WTC11 (cell line): ENCODE results near the gene CCL16. TPM values are rescaled to one million over a fixed set of nuclear protein-coding genes. Genes with fewer than 3 reads are reported as not detected.

Source experiments
- ATAC-seq: fragments of 200-7000 bp; cut with Tn5 transposase; 2 replicates; pipeline ENCODE4 v1.10.0; 2021; ENCODE audit warnings: mild to moderate bottlenecking, moderate library complexity
- CTCF ChIA-PET: fragments of 300-600 bp; sonication (Branson Sonifier 250); formaldehyde crosslinking; loops from one replicate; lab custom pipeline; 2021; ENCODE audit warnings: antibody characterized with exemption; lab: Charles Lee
- POLR2A ChIA-PET: fragments of 350-600 bp; sonication (Branson Sonifier 250); formaldehyde crosslinking; loops from one replicate; lab custom pipeline; 2021; ENCODE audit warnings: antibody characterized with exemption; lab: Charles Lee
- DNase-seq: peaks from one replicate; pipeline ENCODE4 v3.0.0; 2021; ENCODE audit warnings: low spot score
- H3K27ac Mint-ChIP-seq: 2 replicates; pipeline ENCODE4 v1.8.0; 2021; ENCODE audit warnings: mixed read lengths
- H3K27me3 Mint-ChIP-seq: 2 replicates; pipeline ENCODE4 v1.8.0; 2021; ENCODE audit warnings: low read depth, mild to moderate bottlenecking, moderate library complexity, mixed read lengths
- H3K36me3 Mint-ChIP-seq: 2 replicates; pipeline ENCODE4 v1.8.0; 2021; ENCODE audit warnings: mixed read lengths
- H3K4me1 Mint-ChIP-seq: 2 replicates; pipeline ENCODE4 v1.8.0; 2022; ENCODE audit warnings: mixed read lengths
- H3K4me3 Mint-ChIP-seq: 2 replicates; pipeline ENCODE4 v1.8.0; 2021; ENCODE audit warnings: mild to moderate bottlenecking, moderate library complexity, mixed read lengths
- H3K9me3 Mint-ChIP-seq: 2 replicates; pipeline ENCODE4 v1.8.0; 2021; ENCODE audit warnings: mixed read lengths
- CREB1 ChIP-seq: sonication (generic); formaldehyde crosslinking; IDR thresholded peaks from 2 replicates; pipeline ENCODE4 v1.8.0; 2023; ENCODE audit warnings: mild to moderate bottlenecking, missing genetic modification reagents
- CREM ChIP-seq: sonication (generic); formaldehyde crosslinking; IDR thresholded peaks from 2 replicates; pipeline ENCODE4 v1.8.1; 2022; ENCODE audit warnings: mild to moderate bottlenecking, missing genetic modification reagents, moderate library complexity
- EMX1 ChIP-seq: fragments of 250-450 bp; sonication (Bioruptor Pico); IDR thresholded peaks from 2 replicates; pipeline ENCODE4 v1.8.0; 2021; ENCODE audit warnings: mild to moderate bottlenecking
- JAZF1 ChIP-seq: fragments of 250-450 bp; sonication (Bioruptor Pico); IDR thresholded peaks from 2 replicates; pipeline ENCODE4 v1.9.0; 2021; ENCODE audit warnings: moderate library complexity, mild to moderate bottlenecking, inconsistent platforms
- KAT7 ChIP-seq: sonication (generic); formaldehyde crosslinking; IDR thresholded peaks from 2 replicates; pipeline ENCODE4 v1.8.1; 2023; ENCODE audit warnings: missing genetic modification reagents, mild to moderate bottlenecking, borderline replicate concordance
- NFATC4 ChIP-seq: fragments of 250-450 bp; sonication (Bioruptor Pico); IDR thresholded peaks from 2 replicates; pipeline ENCODE4 v1.9.0; 2021; ENCODE audit warnings: mild to moderate bottlenecking
- NR3C1 ChIP-seq: sonication (generic); formaldehyde crosslinking; conservative IDR thresholded peaks from 2 replicates; pipeline ENCODE4 v1.8.1; 2023; ENCODE audit warnings: low read depth, mild to moderate bottlenecking, missing genetic modification reagents
- OVOL2 ChIP-seq: fragments of 250-450 bp; sonication (Bioruptor Pico); IDR thresholded peaks from 2 replicates; pipeline ENCODE4 v1.9.0; 2021; ENCODE audit warnings: mild to moderate bottlenecking, borderline replicate concordance
- PRRX2 ChIP-seq: fragments of 250-450 bp; sonication (Bioruptor Pico); IDR thresholded peaks from 2 replicates; pipeline ENCODE4 v1.8.0; 2021; ENCODE audit warnings: mild to moderate bottlenecking
- SMAD4 ChIP-seq: sonication (generic); formaldehyde crosslinking; IDR thresholded peaks from 2 replicates; pipeline ENCODE4 v1.8.0; 2022; ENCODE audit warnings: mild to moderate bottlenecking, missing genetic modification reagents
- TCF7 ChIP-seq: sonication (generic); formaldehyde crosslinking; IDR thresholded peaks from 2 replicates; pipeline ENCODE4 v1.8.0; 2022; ENCODE audit warnings: mild to moderate bottlenecking, low read depth, missing genetic modification reagents, moderate library complexity
- ZNF219 ChIP-seq: sonication (generic); formaldehyde crosslinking; IDR thresholded peaks from 2 replicates; pipeline ENCODE4 v1.8.0; 2023; ENCODE audit warnings: missing genetic modification reagents, mild to moderate bottlenecking, borderline replicate concordance
- ZNF232 ChIP-seq: sonication (generic); formaldehyde crosslinking; IDR thresholded peaks from 2 replicates; pipeline ENCODE4 v1.8.0; 2022; ENCODE audit warnings: mild to moderate bottlenecking, missing genetic modification reagents
- ZNF263 ChIP-seq: sonication (generic); formaldehyde crosslinking; IDR thresholded peaks from 2 replicates; pipeline ENCODE4 v1.8.1; 2022; ENCODE audit warnings: low read depth, mild to moderate bottlenecking, moderate library complexity, missing genetic modification reagents
- ZNF671 ChIP-seq: fragments of 250-450 bp; sonication (Bioruptor Pico); IDR thresholded peaks from 2 replicates; pipeline ENCODE4 v1.8.0; 2021; ENCODE audit warnings: mild to moderate bottlenecking
- total RNA-seq: library from RNA; stranded (reverse); gene quantifications from 3 replicates; pipeline ENCODE4 v1.2.3, GENCODE V29; 2021
- TF ChIP-seq, protein P1 (sequence below): sonication (generic); formaldehyde crosslinking; IDR thresholded peaks from 2 replicates; pipeline ENCODE4 v1.8.1; 2023; ENCODE audit warnings: mild to moderate bottlenecking, moderate library complexity, missing genetic modification reagents
- TF ChIP-seq, protein P2 (sequence below): sonication (generic); formaldehyde crosslinking; IDR thresholded peaks from 2 replicates; pipeline ENCODE4 v1.8.1; 2023; ENCODE audit warnings: mild to moderate bottlenecking, missing genetic modification reagents, moderate library complexity
- TF ChIP-seq, protein P3 (sequence below): sonication (generic); formaldehyde crosslinking; IDR thresholded peaks from 2 replicates; pipeline ENCODE4 v1.8.0; 2023; ENCODE audit warnings: missing genetic modification reagents
- TF ChIP-seq, protein P4 (sequence below): sonication (generic); formaldehyde crosslinking; IDR thresholded peaks from 2 replicates; pipeline ENCODE4 v1.8.1; 2023; ENCODE audit warnings: mild to moderate bottlenecking, missing genetic modification reagents
- TF ChIP-seq, protein P5 (sequence below): sonication (generic); formaldehyde crosslinking; IDR thresholded peaks from 2 replicates; pipeline ENCODE4 v1.8.0; 2022; ENCODE audit warnings: missing genetic modification reagents
- TF ChIP-seq, protein P6 (sequence below): sonication (generic); formaldehyde crosslinking; IDR thresholded peaks from 2 replicates; pipeline ENCODE4 v1.8.1; 2022; ENCODE audit warnings: missing genetic modification reagents, borderline replicate concordance
- TF ChIP-seq, protein P7 (sequence below): sonication (generic); formaldehyde crosslinking; IDR thresholded peaks from 2 replicates; pipeline ENCODE4 v1.8.1; 2023; ENCODE audit warnings: mild to moderate bottlenecking, missing genetic modification reagents, moderate library complexity

Gene CCL16
- total RNA-seq, 1 experiment from 2014 or later = not detected

DNA sequence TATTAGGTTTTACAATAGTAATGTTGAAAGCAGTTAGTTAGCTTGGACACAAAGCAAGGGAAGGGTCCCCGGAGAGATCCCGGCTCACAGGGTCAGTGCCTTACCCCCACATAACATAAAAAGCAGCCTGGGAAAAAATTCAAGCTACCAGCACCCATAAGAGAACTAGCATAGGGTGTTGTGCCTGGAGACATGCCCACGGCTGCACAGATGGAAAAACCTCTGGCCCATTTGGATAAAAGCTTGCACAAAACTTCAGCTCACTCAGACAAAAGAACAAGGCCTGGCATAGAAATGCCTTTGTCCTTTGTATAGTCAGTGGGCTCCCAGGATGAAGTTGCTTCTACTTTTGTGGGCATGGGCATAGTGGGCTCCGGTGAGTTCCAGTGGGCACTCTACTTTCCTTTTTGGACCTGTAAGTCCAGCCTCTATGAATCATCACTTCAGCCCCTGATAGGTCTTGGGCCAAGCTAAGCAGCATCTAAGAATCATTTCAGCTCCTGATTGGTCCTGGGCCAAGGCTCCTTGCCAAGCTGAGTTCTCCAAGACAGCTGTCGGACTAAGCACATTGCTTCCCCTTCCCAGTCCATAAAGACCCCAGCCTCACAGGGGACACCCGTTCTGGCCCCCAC is 49.4 kb downstream of the CCL16 start:
- Mint-ChIP-seq H3K4me3 (no peak overlapping the region), H3K36me3 (no peaks in the 10 kb centered on the region), H3K27ac (no peak overlapping the region), H3K9me3 (no peaks in the 10 kb centered on the region), H3K4me1 (peaks cover 25% of the 10 kb centered on the region), H3K27me3 (peaks cover 11% of the 10 kb centered on the region)
- DNase-seq (no peak), ATAC-seq (no peak)
- no peak for TF ChIP-seq ZNF671 (CRISPR knock-in tag)
- no peak for TF ChIP-seq ZNF232 (CRISPR knock-in tag)
- TF ChIP-seq KAT7 (CRISPR knock-in tag) = no peak
- TF ChIP-seq, protein P1, sequence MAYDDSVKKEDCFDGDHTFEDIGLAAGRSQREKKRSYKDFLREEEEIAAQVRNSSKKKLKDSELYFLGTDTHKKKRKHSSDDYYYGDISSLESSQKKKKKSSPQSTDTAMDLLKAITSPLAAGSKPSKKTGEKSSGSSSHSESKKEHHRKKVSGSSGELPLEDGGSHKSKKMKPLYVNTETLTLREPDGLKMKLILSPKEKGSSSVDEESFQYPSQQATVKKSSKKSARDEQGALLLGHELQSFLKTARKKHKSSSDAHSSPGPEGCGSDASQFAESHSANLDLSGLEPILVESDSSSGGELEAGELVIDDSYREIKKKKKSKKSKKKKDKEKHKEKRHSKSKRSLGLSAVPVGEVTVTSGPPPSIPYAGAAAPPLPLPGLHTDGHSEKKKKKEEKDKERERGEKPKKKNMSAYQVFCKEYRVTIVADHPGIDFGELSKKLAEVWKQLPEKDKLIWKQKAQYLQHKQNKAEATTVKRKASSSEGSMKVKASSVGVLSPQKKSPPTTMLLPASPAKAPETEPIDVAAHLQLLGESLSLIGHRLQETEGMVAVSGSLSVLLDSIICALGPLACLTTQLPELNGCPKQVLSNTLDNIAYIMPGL (CRISPR knock-in tag) = no peak
- no peak for TF ChIP-seq EMX1 (CRISPR knock-in tag)
- TF ChIP-seq NFATC4 (CRISPR knock-in tag) = no peak
- TF ChIP-seq OVOL2 = no peak
- TF ChIP-seq PRRX2 (CRISPR knock-in tag) = no peak
- TF ChIP-seq, protein P2, sequence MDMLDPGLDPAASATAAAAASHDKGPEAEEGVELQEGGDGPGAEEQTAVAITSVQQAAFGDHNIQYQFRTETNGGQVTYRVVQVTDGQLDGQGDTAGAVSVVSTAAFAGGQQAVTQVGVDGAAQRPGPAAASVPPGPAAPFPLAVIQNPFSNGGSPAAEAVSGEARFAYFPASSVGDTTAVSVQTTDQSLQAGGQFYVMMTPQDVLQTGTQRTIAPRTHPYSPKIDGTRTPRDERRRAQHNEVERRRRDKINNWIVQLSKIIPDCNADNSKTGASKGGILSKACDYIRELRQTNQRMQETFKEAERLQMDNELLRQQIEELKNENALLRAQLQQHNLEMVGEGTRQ (CRISPR knock-in tag) = no peak
- TF ChIP-seq JAZF1 = no peak
- no peak for TF ChIP-seq NR3C1 (CRISPR knock-in tag)
- TF ChIP-seq ZNF263 (CRISPR knock-in tag) = no peak
- TF ChIP-seq CREB1 (CRISPR knock-in tag) = no peak
- TF ChIP-seq, protein P3, sequence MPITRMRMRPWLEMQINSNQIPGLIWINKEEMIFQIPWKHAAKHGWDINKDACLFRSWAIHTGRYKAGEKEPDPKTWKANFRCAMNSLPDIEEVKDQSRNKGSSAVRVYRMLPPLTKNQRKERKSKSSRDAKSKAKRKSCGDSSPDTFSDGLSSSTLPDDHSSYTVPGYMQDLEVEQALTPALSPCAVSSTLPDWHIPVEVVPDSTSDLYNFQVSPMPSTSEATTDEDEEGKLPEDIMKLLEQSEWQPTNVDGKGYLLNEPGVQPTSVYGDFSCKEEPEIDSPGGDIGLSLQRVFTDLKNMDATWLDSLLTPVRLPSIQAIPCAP (CRISPR knock-in tag) = no peak
- TF ChIP-seq, protein P4, sequence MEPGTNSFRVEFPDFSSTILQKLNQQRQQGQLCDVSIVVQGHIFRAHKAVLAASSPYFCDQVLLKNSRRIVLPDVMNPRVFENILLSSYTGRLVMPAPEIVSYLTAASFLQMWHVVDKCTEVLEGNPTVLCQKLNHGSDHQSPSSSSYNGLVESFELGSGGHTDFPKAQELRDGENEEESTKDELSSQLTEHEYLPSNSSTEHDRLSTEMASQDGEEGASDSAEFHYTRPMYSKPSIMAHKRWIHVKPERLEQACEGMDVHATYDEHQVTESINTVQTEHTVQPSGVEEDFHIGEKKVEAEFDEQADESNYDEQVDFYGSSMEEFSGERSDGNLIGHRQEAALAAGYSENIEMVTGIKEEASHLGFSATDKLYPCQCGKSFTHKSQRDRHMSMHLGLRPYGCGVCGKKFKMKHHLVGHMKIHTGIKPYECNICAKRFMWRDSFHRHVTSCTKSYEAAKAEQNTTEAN (CRISPR knock-in tag) = no peak
- TF ChIP-seq SMAD4 (CRISPR knock-in tag) = no peak
- TF ChIP-seq TCF7 (CRISPR knock-in tag) = no peak
- ChIA-PET POLR2A (interaction anchor here (1.2 kb wide), 1 partner anchor 123 kb away, joined by 3 read pairs; the partner anchor contains the start of gene TAF15), CTCF (interaction anchor here (0.9 to 2.8 kb wide), 11 partner anchors 13 to 551 kb away, joined by 3 to 12 read pairs (median 5); partner anchors contain the start of gene TAF15)

DNA sequence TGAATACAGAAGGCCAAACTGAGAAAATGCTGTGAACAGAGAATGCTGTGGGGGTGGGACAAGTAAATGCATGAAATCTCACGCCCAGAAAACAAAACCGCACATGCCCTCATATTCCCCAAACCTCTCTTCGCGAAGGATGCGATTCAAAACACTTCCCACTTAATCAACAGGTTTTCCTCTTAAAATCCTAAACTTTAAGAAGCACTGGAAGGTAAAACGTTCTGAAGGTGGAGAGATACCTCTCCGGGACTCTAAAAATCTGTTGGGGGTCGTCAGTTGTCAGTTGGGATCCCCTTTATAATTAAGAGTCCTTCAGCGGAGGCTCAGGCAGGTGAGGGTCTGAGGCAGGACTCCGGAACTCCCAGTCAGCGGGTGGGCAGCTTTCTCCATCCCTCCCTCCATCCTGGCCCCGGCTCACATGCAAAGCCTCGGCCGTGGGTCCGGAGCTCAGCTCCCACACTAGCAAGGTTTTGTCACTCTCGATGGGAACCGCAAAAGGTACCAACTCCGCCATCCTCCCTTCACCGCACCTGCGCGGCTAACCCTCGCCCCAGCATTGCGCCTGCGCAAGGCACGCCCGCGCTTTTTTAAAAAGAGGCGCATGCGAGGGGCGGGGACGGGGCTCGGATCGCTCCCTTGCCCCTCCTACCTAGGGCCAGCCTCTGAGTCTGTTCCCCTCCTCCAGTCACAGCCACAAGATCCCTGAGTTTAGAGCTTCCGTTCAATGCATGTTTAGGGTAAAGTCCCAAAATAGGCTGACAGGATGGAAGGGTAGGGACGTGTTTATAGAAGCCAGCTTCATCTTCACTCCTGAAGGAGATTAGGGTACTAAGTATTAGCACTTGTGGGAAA is 50.9 kb downstream of the CCL16 start, which contains the start of gene RDM1:
RDM1 (minus strand) TSS at position 563 of the 855 bp plus-strand sequence; CDS start at position 517, 46 bp downstream.
- H3K27me3 Mint-ChIP-seq = peaks cover 11% of the 10 kb centered on the region
- ATAC-seq (peak; percentile 99), DNase-seq (peak; percentile 94)
- H3K27ac Mint-ChIP-seq = peak within 1 kb of the TSS; percentile 19; the same call in 1 of the 2 replicates
- no peaks in the 10 kb centered on the region; the same call in 1 of the 2 replicates for H3K36me3 Mint-ChIP-seq
- POLR2A ChIA-PET = interaction anchor here (1.2 kb wide), 1 partner anchor 121 kb away, joined by 3 read pairs; the partner anchor contains the start of gene TAF15
- H3K4me1 Mint-ChIP-seq = peaks cover 25% of the 10 kb centered on the region
- H3K4me3 Mint-ChIP-seq = peak within 1 kb of the TSS; percentile 73
- CTCF ChIA-PET = interaction anchor here (0.6 to 2.8 kb wide), 11 partner anchors 18 to 553 kb away, joined by 3 to 12 read pairs (median 6); partner anchors contain the start of gene TAF15
- no peaks in the 10 kb centered on the region for H3K9me3 Mint-ChIP-seq
- TF ChIP-seq CREM (CRISPR knock-in tag) (no peak), NFATC4 (CRISPR knock-in tag) (no peak), KAT7 (CRISPR knock-in tag) (no peak), ZNF219 (no peak)
- TF ChIP-seq, protein P5, sequence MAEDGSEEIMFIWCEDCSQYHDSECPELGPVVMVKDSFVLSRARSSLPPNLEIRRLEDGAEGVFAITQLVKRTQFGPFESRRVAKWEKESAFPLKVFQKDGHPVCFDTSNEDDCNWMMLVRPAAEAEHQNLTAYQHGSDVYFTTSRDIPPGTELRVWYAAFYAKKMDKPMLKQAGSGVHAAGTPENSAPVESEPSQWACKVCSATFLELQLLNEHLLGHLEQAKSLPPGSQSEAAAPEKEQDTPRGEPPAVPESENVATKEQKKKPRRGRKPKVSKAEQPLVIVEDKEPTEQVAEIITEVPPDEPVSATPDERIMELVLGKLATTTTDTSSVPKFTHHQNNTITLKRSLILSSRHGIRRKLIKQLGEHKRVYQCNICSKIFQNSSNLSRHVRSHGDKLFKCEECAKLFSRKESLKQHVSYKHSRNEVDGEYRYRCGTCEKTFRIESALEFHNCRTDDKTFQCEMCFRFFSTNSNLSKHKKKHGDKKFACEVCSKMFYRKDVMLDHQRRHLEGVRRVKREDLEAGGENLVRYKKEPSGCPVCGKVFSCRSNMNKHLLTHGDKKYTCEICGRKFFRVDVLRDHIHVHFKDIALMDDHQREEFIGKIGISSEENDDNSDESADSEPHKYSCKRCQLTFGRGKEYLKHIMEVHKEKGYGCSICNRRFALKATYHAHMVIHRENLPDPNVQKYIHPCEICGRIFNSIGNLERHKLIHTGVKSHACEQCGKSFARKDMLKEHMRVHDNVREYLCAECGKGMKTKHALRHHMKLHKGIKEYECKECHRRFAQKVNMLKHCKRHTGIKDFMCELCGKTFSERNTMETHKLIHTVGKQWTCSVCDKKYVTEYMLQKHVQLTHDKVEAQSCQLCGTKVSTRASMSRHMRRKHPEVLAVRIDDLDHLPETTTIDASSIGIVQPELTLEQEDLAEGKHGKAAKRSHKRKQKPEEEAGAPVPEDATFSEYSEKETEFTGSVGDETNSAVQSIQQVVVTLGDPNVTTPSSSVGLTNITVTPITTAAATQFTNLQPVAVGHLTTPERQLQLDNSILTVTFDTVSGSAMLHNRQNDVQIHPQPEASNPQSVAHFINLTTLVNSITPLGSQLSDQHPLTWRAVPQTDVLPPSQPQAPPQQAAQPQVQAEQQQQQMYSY (CRISPR knock-in tag) = no peak
- TF ChIP-seq, protein P6, sequence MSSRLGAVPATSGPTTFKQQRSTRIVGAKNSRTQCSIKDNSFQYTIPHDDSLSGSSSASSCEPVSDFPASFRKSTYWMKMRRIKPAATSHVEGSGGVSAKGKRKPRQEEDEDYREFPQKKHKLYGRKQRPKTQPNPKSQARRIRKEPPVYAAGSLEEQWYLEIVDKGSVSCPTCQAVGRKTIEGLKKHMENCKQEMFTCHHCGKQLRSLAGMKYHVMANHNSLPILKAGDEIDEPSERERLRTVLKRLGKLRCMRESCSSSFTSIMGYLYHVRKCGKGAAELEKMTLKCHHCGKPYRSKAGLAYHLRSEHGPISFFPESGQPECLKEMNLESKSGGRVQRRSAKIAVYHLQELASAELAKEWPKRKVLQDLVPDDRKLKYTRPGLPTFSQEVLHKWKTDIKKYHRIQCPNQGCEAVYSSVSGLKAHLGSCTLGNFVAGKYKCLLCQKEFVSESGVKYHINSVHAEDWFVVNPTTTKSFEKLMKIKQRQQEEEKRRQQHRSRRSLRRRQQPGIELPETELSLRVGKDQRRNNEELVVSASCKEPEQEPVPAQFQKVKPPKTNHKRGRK (CRISPR knock-in tag) = no peak
- TF ChIP-seq, protein P7, sequence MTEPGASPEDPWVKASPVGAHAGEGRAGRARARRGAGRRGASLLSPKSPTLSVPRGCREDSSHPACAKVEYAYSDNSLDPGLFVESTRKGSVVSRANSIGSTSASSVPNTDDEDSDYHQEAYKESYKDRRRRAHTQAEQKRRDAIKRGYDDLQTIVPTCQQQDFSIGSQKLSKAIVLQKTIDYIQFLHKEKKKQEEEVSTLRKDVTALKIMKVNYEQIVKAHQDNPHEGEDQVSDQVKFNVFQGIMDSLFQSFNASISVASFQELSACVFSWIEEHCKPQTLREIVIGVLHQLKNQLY (CRISPR knock-in tag) = no peak
